Measurements from ENCODE around the gene EPHA4.

- TF ChIP-seq CTCF (IDR thresholded peaks at IDR 0.05) (no peak), POLR2A (IDR thresholded peaks at IDR 0.05) (no peak), EP300 (IDR thresholded peaks at IDR 0.05) (no peak)
Observed at GRCh38 chr2:221574231-221574570, 2.1 kb upstream of the EPHA4 start.

Data from ovary (tissue), 3 donors.